Prostate gland (tissue), 2 donors: Measurements from ENCODE around the gene NR2E1. TPM values are rescaled to one million over a fixed set of nuclear protein-coding genes. Genes with fewer than 3 reads are reported as not detected.

Source experiments
- DNase-seq: peaks from one replicate; pipeline ENCODE4 v3.0.0-alpha.2; 2019; ENCODE audit warnings: low spot score
- H3K27ac ChIP-seq, 2 donors: fragments of 200-600 bp; sonication (generic); 2 replicates each; pipeline ENCODE4 v1.5.1; 2017 to 2019
- H3K27me3 ChIP-seq: fragments of 200-600 bp; sonication (generic); replicated peaks from 2 replicates; pipeline ENCODE4 v1.5.1; 2019; ENCODE audit not compliant: insufficient read depth
- H3K36me3 ChIP-seq, 2 donors: fragments of 200-600 bp; sonication (generic); 1 replicate in 1 of 2; 2 replicates in 1 of 2; pipeline versions ENCODE4 v1.5.1 to v1.8.1; 2017 to 2019
- H3K4me1 ChIP-seq: fragments of 200-600 bp; sonication (generic); replicated peaks from 2 replicates; pipeline ENCODE4 v1.5.1; 2019
- H3K4me3 ChIP-seq, 2 donors: fragments of 200-600 bp; sonication (generic); 2 replicates each; pipeline ENCODE4 v1.5.1; 2017 to 2019
- H3K9me3 ChIP-seq: fragments of 200-600 bp; sonication (generic); 2 replicates; pipeline ENCODE4 v1.5.1; 2017
- POLR2A ChIP-seq: fragments of 450-650 bp; IDR thresholded peaks from one replicate; pipeline ENCODE4 v1.6.1; 2016; ENCODE audit warnings: antibody characterized with exemption, mild to moderate bottlenecking
- POLR2AphosphoS5 ChIP-seq: sonication (generic); formaldehyde crosslinking; IDR thresholded peaks from one replicate; pipeline ENCODE4 v1.6.1; 2017; ENCODE audit warnings: antibody characterized with exemption
- WGBS: methylation state at CpG from one replicate; pipeline ENCODE4 v1.1.5; 2018; 5-methylcytosine and 5-hydroxymethylcytosine counted together
- intact Hi-C: fragments of 100-400 bp; cut with DNase I; formaldehyde crosslinking; loops from one replicate; pipeline ENCODE4 v1.14.2; 2022
- total RNA-seq, 2 donors: library from RNA; depleted of rRNA; stranded (reverse); fragments of >200 nt; gene quantifications; one replicate each; pipeline ENCODE4 v1.1.0, GENCODE V29; 2016
- TF ChIP-seq, protein P1 (sequence below), 4 experiments: fragments of 200-600 bp in 2 of 4; fragments of 450-650 bp in 2 of 4; sonication (generic) in 2 of 4; IDR thresholded peaks; 1 replicate in 3 of 4; 2 replicates in 1 of 4; pipeline ENCODE4 v1.5.1; 2016 to 2019; ENCODE audit warnings: antibody characterized with exemption in 4 of 4, mild to moderate bottlenecking in 2 of 4, moderate library complexity in 2 of 4

The NR2E1 gene
- total RNA-seq, 2 donors from 2014 or later: 0.91 TPM; not detected in 1

DNA sequence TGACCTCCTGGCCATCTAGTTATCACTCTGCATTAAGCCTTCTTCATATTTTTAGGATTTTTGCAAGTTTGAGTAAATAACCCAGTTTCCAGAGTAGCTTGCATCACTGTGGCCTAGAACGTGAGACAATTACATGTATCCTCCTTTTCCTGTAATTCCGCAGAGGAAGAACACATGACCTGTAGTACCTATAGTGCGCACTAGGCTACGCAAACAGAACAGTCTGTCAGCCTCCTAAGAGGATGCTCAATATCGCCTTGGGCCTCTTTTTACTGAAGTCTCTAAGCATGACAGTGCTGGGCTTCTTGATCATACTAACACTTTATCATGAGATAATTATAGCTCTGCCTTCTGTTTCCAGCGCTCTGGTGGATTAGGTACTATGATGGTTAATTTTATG lies 20.2 kb upstream of the NR2E1 start:
- Histone ChIP-seq H3K4me3 (no peak overlapping the region), H3K9me3 (no peaks in the 10 kb centered on the region), H3K36me3 (no peaks in the 10 kb centered on the region), H3K27me3 (no peaks in the 10 kb centered on the region), H3K27ac (no peak overlapping the region), H3K4me1 (no peaks in the 10 kb centered on the region)
- DNase-seq: no peak
- intact Hi-C loops: no loop called here
- TF ChIP-seq, protein P1, sequence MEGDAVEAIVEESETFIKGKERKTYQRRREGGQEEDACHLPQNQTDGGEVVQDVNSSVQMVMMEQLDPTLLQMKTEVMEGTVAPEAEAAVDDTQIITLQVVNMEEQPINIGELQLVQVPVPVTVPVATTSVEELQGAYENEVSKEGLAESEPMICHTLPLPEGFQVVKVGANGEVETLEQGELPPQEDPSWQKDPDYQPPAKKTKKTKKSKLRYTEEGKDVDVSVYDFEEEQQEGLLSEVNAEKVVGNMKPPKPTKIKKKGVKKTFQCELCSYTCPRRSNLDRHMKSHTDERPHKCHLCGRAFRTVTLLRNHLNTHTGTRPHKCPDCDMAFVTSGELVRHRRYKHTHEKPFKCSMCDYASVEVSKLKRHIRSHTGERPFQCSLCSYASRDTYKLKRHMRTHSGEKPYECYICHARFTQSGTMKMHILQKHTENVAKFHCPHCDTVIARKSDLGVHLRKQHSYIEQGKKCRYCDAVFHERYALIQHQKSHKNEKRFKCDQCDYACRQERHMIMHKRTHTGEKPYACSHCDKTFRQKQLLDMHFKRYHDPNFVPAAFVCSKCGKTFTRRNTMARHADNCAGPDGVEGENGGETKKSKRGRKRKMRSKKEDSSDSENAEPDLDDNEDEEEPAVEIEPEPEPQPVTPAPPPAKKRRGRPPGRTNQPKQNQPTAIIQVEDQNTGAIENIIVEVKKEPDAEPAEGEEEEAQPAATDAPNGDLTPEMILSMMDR (IDR thresholded peaks at IDR 0.05): no peak
- no peak for TF ChIP-seq POLR2A
- WGBS: 93% methylated on average over 6 of the region's 6 CpGs

DNA sequence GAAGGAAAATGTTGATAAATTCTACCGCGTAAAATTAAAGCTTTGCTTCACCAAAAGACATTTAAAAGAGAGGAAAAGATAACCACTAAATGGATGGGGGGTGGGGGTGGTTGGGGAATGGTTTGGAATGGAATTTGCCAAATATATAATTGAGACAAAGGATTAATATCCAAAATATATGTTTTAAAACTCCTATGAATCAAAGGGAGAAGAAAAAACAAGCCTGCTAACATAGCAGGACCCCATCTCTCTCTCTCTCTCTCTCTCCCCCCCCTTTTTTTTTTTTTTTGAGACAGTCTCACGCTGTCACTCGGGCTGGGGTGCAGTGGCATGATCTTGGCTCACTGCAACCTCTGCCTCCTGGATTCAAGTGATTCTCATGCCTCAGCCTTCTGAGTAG lies 13.4 kb upstream of the NR2E1 start:
- 79% methylated on average over 4 of the region's 4 CpGs for WGBS

DNA sequence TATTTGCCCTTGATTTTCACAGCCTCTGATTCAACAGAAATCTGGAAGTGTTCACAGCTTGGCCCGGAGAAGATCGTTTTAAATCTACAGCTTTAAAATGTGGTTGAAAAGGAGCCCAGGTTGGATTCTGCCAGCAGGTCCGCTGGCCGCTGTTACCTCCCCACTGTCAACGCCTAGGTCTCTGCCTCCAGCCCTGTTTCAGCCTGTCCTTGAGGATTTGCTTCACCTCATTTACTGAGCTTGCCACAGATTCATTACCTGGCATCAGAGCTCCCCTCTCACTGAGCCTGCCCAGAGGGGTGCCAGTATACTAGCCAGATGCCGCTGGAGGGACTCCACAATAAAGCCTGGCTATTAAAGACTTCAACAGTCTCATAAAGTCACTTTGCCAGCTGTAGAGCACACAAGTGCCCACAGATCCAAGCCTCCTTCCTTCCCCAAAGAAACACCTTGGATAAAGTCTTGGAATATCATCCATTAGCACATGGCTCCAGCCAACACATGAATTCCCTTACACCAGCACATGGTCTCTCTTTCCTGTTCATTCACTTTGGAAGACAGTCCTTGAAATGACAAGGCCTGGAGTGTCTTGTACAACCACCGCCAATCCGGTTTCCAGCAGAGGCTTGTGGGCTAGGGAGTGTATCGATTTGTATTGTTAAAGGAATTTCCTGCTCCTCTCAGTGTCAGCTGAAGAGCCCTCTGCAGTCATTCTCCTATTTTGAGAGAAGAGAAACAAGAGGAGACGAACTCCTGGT lies 9.5 kb upstream of the NR2E1 start:
- TF ChIP-seq POLR2A (no peak), POLR2AphosphoS5 (peak; percentile 82)
- TF ChIP-seq, protein P1 (IDR thresholded peaks at IDR 0.05): no peak
- Histone ChIP-seq H3K36me3 (no peaks in the 10 kb centered on the region), H3K27me3 (peaks cover 22% of the 10 kb centered on the region), H3K4me1 (peaks cover 8% of the 10 kb centered on the region), H3K4me3 (no peak overlapping the region), H3K9me3 (no peaks in the 10 kb centered on the region), H3K27ac (no peak overlapping the region)
- WGBS: 11% methylated on average over 10 of the region's 10 CpGs
- DNase-seq: peak; percentile 74
- intact Hi-C loops: no loop called here

More for the DNA sequence above, 13.4 kb upstream of the NR2E1 start:
- Histone ChIP-seq H3K36me3 (no peaks in the 10 kb centered on the region), H3K27ac (no peak overlapping the region), H3K4me1 (peaks cover 3% of the 10 kb centered on the region), H3K27me3 (no peaks in the 10 kb centered on the region), H3K9me3 (no peaks in the 10 kb centered on the region), H3K4me3 (no peak overlapping the region)
- intact Hi-C loops: no loop called here
- DNase-seq: no peak
- TF ChIP-seq POLR2A (no peak), POLR2AphosphoS5 (no peak)
- TF ChIP-seq, protein P1 (IDR thresholded peaks at IDR 0.05): no peak

DNA sequence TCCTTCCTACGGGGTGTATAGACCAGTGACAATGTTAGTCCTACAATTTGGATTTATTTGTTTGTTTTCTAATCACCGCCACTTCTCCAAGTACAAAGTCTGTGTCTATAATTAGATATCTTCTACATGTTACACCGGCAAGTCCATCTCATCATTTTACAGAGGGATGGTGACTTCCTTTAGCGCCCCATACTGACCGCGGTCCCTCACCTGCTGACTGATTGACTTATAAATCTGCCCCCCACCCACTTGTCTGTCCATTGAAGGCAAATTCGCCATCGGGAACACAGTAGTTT lies 8.9 kb upstream of the NR2E1 start:
- no peak for DNase-seq
- Histone ChIP-seq H3K27me3 (peaks cover 27% of the 10 kb centered on the region), H3K27ac (no peak overlapping the region), H3K36me3 (no peaks in the 10 kb centered on the region), H3K4me1 (peaks cover 8% of the 10 kb centered on the region), H3K4me3 (no peak overlapping the region), H3K9me3 (no peaks in the 10 kb centered on the region)
- 9% methylated on average over 8 of the region's 8 CpGs for WGBS
- intact Hi-C loops: no loop called here
- TF ChIP-seq POLR2A (no peak), POLR2AphosphoS5 (no peak)
- TF ChIP-seq, protein P1 (IDR thresholded peaks at IDR 0.05): no peak
